H1 (cell line): ENCODE results near the gene POPDC3. TPM values are rescaled to one million over a fixed set of nuclear protein-coding genes. Genes with fewer than 3 reads are reported as not detected.
"Not testable (repeated sequence)": the region's sequence is repeated elsewhere in the genome, so short reads cannot be mapped to it uniquely, and the experiment has no call there.

Experiments
- CTCF ChIA-PET: fragments of 300-600 bp; sonication (Branson Sonifier 250); formaldehyde crosslinking; loops from one replicate; lab custom pipeline; 2021; ENCODE audit not compliant: partially characterized antibody; lab: Charles Lee
- POLR2A ChIA-PET: fragments of 300-600 bp; sonication (Branson Sonifier 250); formaldehyde crosslinking; loops from one replicate; lab custom pipeline; 2021; ENCODE audit warnings: inconsistent platforms; ENCODE audit not compliant: partially characterized antibody; lab: Charles Lee
- DNase-seq, 2 experiments: peaks; one replicate each; pipeline versions ENCODE4 v3.0.0 to v3.0.0-alpha.2; 2010 to 2022; ENCODE audit warnings: low spot score in 2 of 2, low read depth in 1 of 2, mixed read lengths in 1 of 2
- FAIRE-seq: peaks from 2 replicates; lab custom pipeline; 2011; peaks lifted over from hg19 to GRCh38; lab: Jason Lieb, UNC
- H2AFZ ChIP-seq: 2 replicates; pipeline ENCODE4 v1.8.1; 2012; ENCODE audit warnings: low read length, inconsistent platforms
- H2AK5ac ChIP-seq: 2 replicates; pipeline ENCODE4 v1.6.1; 2013; ENCODE audit warnings: low read depth, low read length
- H2BK120ac ChIP-seq: replicated peaks from 2 replicates; pipeline ENCODE3; 2013; ENCODE audit warnings: low read depth, low read length, inconsistent platforms
- H2BK12ac ChIP-seq: 2 replicates; pipeline ENCODE4 v1.6.1; 2013; ENCODE audit warnings: low read depth, low read length
- H2BK15ac ChIP-seq: 2 replicates; pipeline ENCODE4 v1.6.1; 2013; ENCODE audit warnings: low read length
- H2BK20ac ChIP-seq: 2 replicates; pipeline ENCODE4 v1.6.1; 2013; ENCODE audit warnings: low read length
- H2BK5ac ChIP-seq: 2 replicates; pipeline ENCODE4 v1.6.1; 2013; ENCODE audit warnings: low read depth, low read length
- H3K14ac ChIP-seq: 2 replicates; pipeline ENCODE4 v1.6.1; 2013; ENCODE audit warnings: inconsistent platforms; ENCODE audit not compliant: insufficient read length
- H3K18ac ChIP-seq: 2 replicates; pipeline ENCODE4 v1.6.1; 2013; ENCODE audit warnings: low read length; ENCODE audit errors: extremely low read depth
- H3K23ac ChIP-seq: 2 replicates; pipeline ENCODE4 v1.6.1; 2013; ENCODE audit warnings: inconsistent platforms; ENCODE audit not compliant: insufficient read length
- H3K23me2 ChIP-seq: 2 replicates; pipeline ENCODE4 v1.6.1; 2013; ENCODE audit warnings: low read depth, low read length
- H3K27ac ChIP-seq: 2 replicates; pipeline ENCODE4 v1.6.1; 2011; ENCODE audit warnings: low read depth, low read length, inconsistent platforms
- H3K27me3 ChIP-seq, 4 experiments: replicated peaks in 1 of 4; 1 replicate in 1 of 4; 2 replicates in 3 of 4; pipeline versions ENCODE4 v1.6.1 to v1.8.1; 2011 to 2013; ENCODE audit warnings: low read length in 3 of 4, mild to moderate bottlenecking in 3 of 4, inconsistent platforms in 2 of 4, mixed read lengths in 2 of 4, moderate library complexity in 1 of 4; ENCODE audit not compliant: control insufficient read depth in 3 of 4, insufficient read depth in 3 of 4; ENCODE audit errors: extremely low read depth in 1 of 4
- H3K36me3 ChIP-seq, 4 experiments: 2 replicates each; pipeline versions ENCODE4 v1.6.1 to v1.8.1; 2011 to 2013; ENCODE audit warnings: mild to moderate bottlenecking in 4 of 4, low read length in 3 of 4, moderate library complexity in 2 of 4, control low read depth in 1 of 4, inconsistent platforms in 1 of 4; ENCODE audit not compliant: insufficient read depth in 4 of 4, control insufficient read depth in 2 of 4
- H3K4ac ChIP-seq: replicated peaks from 2 replicates; pipeline ENCODE3; 2013; ENCODE audit warnings: low read length, low read depth, mixed read lengths, inconsistent platforms; ENCODE audit not compliant: insufficient read length
- H3K4me1 ChIP-seq, 4 experiments: replicated peaks in 1 of 4; 1 replicate in 1 of 4; 2 replicates in 3 of 4; pipeline versions ENCODE4 v1.6.1 to v1.8.1; 2011 to 2013; ENCODE audit warnings: low read length in 3 of 4, inconsistent platforms in 2 of 4, mixed read lengths in 1 of 4; ENCODE audit not compliant: insufficient read depth in 4 of 4, control insufficient read depth in 3 of 4
- H3K4me2 ChIP-seq, 2 experiments: 2 replicates each; pipeline versions ENCODE4 v1.6.1 to v1.8.1; 2011 to 2013; ENCODE audit warnings: low read depth in 2 of 2, low read length in 2 of 2, control low read depth in 1 of 2, inconsistent platforms in 1 of 2, mild to moderate bottlenecking in 1 of 2; ENCODE audit not compliant: insufficient read depth in 1 of 2
- H3K4me3 ChIP-seq, 4 experiments: fragments of 200-600, 300-600 bp in 1 of 4; sonication (generic), shearing (Covaris generic), sonication (Bioruptor Twin) in 1 of 4; 2 replicates each; pipeline versions ENCODE4 v1.5.1 to v1.8.1; 2011 to 2016; ENCODE audit warnings: low read length in 4 of 4, low read depth in 3 of 4, control low read depth in 2 of 4, inconsistent platforms in 2 of 4, mild to moderate bottlenecking in 2 of 4, mixed read lengths in 1 of 4, moderate library complexity in 1 of 4; ENCODE audit not compliant: insufficient read depth in 2 of 4; ENCODE audit errors: extremely low read depth in 1 of 4
- H3K56ac ChIP-seq: replicated peaks from 2 replicates; pipeline ENCODE3; 2013; ENCODE audit warnings: low read depth, mild to moderate bottlenecking, mixed read lengths, low read length, inconsistent platforms; ENCODE audit not compliant: insufficient read length
- H3K79me1 ChIP-seq: 2 replicates; pipeline ENCODE4 v1.6.1; 2013; ENCODE audit warnings: low read depth, low read length, control low read depth
- H3K79me2 ChIP-seq, 2 experiments: 2 replicates each; pipeline versions ENCODE4 v1.6.1 to v1.8.1; 2012 to 2013; ENCODE audit warnings: low read length in 2 of 2, mild to moderate bottlenecking in 2 of 2, inconsistent platforms in 1 of 2; ENCODE audit not compliant: insufficient read depth in 2 of 2, control insufficient read depth in 1 of 2
- H3K9ac ChIP-seq, 4 experiments: replicated peaks in 1 of 4; 1 replicate in 1 of 4; 2 replicates in 3 of 4; pipeline versions ENCODE4 v1.6.1 to v1.8.1; 2011 to 2013; ENCODE audit warnings: low read depth in 3 of 4, low read length in 3 of 4, control low read depth in 2 of 4, mild to moderate bottlenecking in 2 of 4, moderate library complexity in 2 of 4, inconsistent platforms in 1 of 4; ENCODE audit errors: extremely low read depth in 1 of 4
- H3K9me3 ChIP-seq, 2 experiments: 2 replicates each; pipeline versions ENCODE4 v1.6.1 to v1.8.1; 2012 to 2013; ENCODE audit warnings: mild to moderate bottlenecking in 2 of 2, moderate library complexity in 2 of 2, control low read depth in 1 of 2, inconsistent platforms in 1 of 2, low read depth in 1 of 2, low read length in 1 of 2, mixed read lengths in 1 of 2; ENCODE audit not compliant: insufficient read depth in 2 of 2
- H4K20me1 ChIP-seq, 2 experiments: replicated peaks in 1 of 2; 2 replicates each; pipeline versions ENCODE3 to v1.8.1; 2011 to 2013; ENCODE audit warnings: inconsistent platforms in 2 of 2, low read length in 2 of 2, mild to moderate bottlenecking in 1 of 2; ENCODE audit not compliant: insufficient read depth in 2 of 2, control insufficient read depth in 1 of 2
- H4K5ac ChIP-seq: 2 replicates; pipeline ENCODE4 v1.6.1; 2013; ENCODE audit warnings: low read length, low read depth, mixed read lengths, inconsistent platforms; ENCODE audit not compliant: insufficient read length
- H4K8ac ChIP-seq: 2 replicates; pipeline ENCODE4 v1.8.0; 2013; ENCODE audit warnings: mild to moderate bottlenecking, moderate library complexity, low read length, inconsistent platforms; ENCODE audit not compliant: insufficient read depth; ENCODE audit errors: extremely low read depth
- H4K91ac ChIP-seq: replicated peaks from 2 replicates; pipeline ENCODE3; 2013; ENCODE audit warnings: low read length, mixed read lengths, inconsistent platforms; ENCODE audit not compliant: insufficient read length
- CREB1 ChIP-seq: IDR thresholded peaks from 2 replicates; pipeline ENCODE4 v1.6.1; 2012; ENCODE audit warnings: inconsistent platforms
- WGBS, 2 experiments: shearing (Covaris generic) in 1 of 2; methylation state at CpG; one replicate each; pipeline versions ENCODE4 v1.1.6 to v1.1.7; 2013 to 2015; ENCODE audit warnings: low lambda C conversion rate in 2 of 2, mixed read lengths in 2 of 2, inconsistent platforms in 1 of 2, low coverage in 1 of 2, missing lambda C conversion rate in 1 of 2; ENCODE audit not compliant: insufficient replicate concordance in 2 of 2, insufficient coverage in 1 of 2, insufficient read length in 1 of 2; ENCODE audit errors: extremely low coverage in 1 of 2, missing lambda C conversion rate in 1 of 2; 5-methylcytosine and 5-hydroxymethylcytosine counted together
- polyA plus RNA-seq, 7 experiments: library from polyadenylated mRNA; depleted of rRNA in 3 of 7; stranded (reverse) in 5 of 7; unstranded in 2 of 7; fragments of >200 nt in 5 of 7; fragments of 200-250 nt in 2 of 7; gene quantifications; 1 replicate in 5 of 7; 2 replicates in 1 of 7; 4 replicates in 1 of 7; pipeline versions ENCODE4 v1.2.1 to v1.2.3, GENCODE V29; 2011 to 2013; ENCODE audit warnings: missing spikeins in 2 of 7, mixed read lengths in 2 of 7
- total RNA-seq: library from RNA; stranded (reverse); fragmentation: NEBNext Ultra II Directional; extraction: Animal tissue kit (Norgen Biotek cat#: 25700); gene quantifications from 2 replicates; pipeline ENCODE4 v1.2.1, GENCODE V29; 2021

Gene POPDC3
- total and polyA plus RNA-seq, 2 of the 8 experiments (the other 6 are each of a cell fraction or from before 2014, with no cell fraction given) = 3.7 to 6.5 TPM

- H3K79me1 ChIP-seq = no peaks in the 10 kb centered on the region
- H3K9ac ChIP-seq = peak overlapping the region in 1 of 4 experiments; percentile 22; a peak in 1 of 7 replicates
- H2BK12ac ChIP-seq = no peak overlapping the region
- H3K27ac ChIP-seq = no peak overlapping the region
- FAIRE-seq = no peak
- H3K9me3 ChIP-seq = no peaks in the 10 kb centered on the region
- 91% methylated on average over 6 of the region's 6 CpGs; no CpG with 5 or more reads in 1 of the 2 experiments for WGBS, 2 experiments
- H3K56ac ChIP-seq = no peak overlapping the region
- H3K14ac ChIP-seq = no peak overlapping the region
- no peak overlapping the region for H3K4me3 ChIP-seq
- no peaks in the 10 kb centered on the region for H4K20me1 ChIP-seq
- no peak overlapping the region for H2AK5ac ChIP-seq
- no peaks in the 10 kb centered on the region; the same call in 1 of the 2 replicates for H3K23me2 ChIP-seq
- H2BK20ac ChIP-seq = no peak overlapping the region
- no peak overlapping the region for H2BK120ac ChIP-seq
- no peak overlapping the region for H3K4me2 ChIP-seq
- no peaks in the 10 kb centered on the region; a peak in 1 of 7 replicates for H3K27me3 ChIP-seq
- H2BK5ac ChIP-seq = no peak overlapping the region
- H4K8ac ChIP-seq = no peak overlapping the region
- no peak overlapping the region for H2AFZ ChIP-seq
- CTCF ChIA-PET = interaction anchor here (1.8 kb wide), 1 partner anchor 86 kb away, joined by 4 read pairs; no protein-coding TSS in a partner anchor
- H3K4me1 ChIP-seq = peaks cover 0 to 2% (median 0%) of the 10 kb centered on the region in 4 experiments; a peak in 2 of 7 replicates
- H2BK15ac ChIP-seq = no peak overlapping the region
- H4K91ac ChIP-seq = no peak overlapping the region
- H4K5ac ChIP-seq = no peak overlapping the region
- H3K4ac ChIP-seq = no peak overlapping the region
- H3K79me2 ChIP-seq = no peaks in the 10 kb centered on the region
- POLR2A ChIA-PET = interaction anchor here (0.6 kb wide), 2 partner anchors 8 to 216 kb away, joined by 3 to 6 read pairs; no protein-coding TSS in a partner anchor
- no peak overlapping the region for H3K23ac ChIP-seq
- H3K18ac ChIP-seq = no peak overlapping the region
- TF ChIP-seq CREB1 = no peak
- TF ChIP-seq, all 59 proteins: peak for 0
- no peaks in the 10 kb centered on the region for H3K36me3 ChIP-seq
- no peak for DNase-seq
Measured at GRCh38 chr6:105174512-105174911, 5.3 kb downstream of the POPDC3 start.

DNA sequence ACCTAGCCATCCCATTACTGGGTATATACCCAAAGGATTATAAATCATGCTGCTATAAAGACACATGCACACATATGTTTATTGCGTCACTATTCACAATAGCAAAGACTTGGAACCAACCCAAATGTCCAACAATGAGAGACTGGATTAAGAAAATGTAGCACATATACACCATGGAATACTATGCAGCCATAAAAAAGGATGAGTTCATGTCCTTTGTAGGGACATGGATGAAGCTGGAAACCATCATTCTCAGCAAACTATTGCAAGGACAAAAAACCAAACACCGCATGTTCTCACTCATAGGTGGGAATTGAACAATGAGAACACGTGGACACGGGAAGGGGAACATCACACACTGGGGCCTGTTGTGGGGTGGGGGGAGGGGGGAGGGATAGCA is 7.3 kb downstream of the POPDC3 start:
- H4K5ac ChIP-seq, H4K20me1 ChIP-seq, H3K23ac ChIP-seq, H3K27me3 ChIP-seq, H2BK120ac ChIP-seq, H3K27ac ChIP-seq, H2AFZ ChIP-seq, H4K91ac ChIP-seq, H2BK5ac ChIP-seq, H3K79me2 ChIP-seq, H3K18ac ChIP-seq, H2BK15ac ChIP-seq, H3K9ac ChIP-seq, H3K14ac ChIP-seq, DNase-seq, H2BK20ac ChIP-seq, H3K36me3 ChIP-seq, H3K23me2 ChIP-seq, H3K4me1 ChIP-seq, H3K9me3 ChIP-seq, POLR2A ChIA-PET, H2BK12ac ChIP-seq, H3K4ac ChIP-seq, H4K8ac ChIP-seq, H3K4me3 ChIP-seq, H3K4me2 ChIP-seq, FAIRE-seq, H3K56ac ChIP-seq, H3K79me1 ChIP-seq, H2AK5ac ChIP-seq: not testable (repeated sequence)
- CTCF ChIA-PET = interaction anchor here (1.8 kb wide), 1 partner anchor 84 kb away, joined by 4 read pairs; no protein-coding TSS in a partner anchor
- WGBS, 2 experiments = 89% methylated on average over 1 of the region's 4 CpGs; no CpG with 5 or more reads in 1 of the 2 experiments
